Measurements from ENCODE around the gene STPG4.
"Not testable (repeated sequence)": the region's sequence is repeated elsewhere in the genome, so short reads cannot be mapped to it uniquely, and the experiment has no call there.

Gene STPG4

GRCh38 chr2:47169784-47170183 is 14.7 kb upstream of the STPG4 start:
- TF ChIP-seq, protein P1, sequence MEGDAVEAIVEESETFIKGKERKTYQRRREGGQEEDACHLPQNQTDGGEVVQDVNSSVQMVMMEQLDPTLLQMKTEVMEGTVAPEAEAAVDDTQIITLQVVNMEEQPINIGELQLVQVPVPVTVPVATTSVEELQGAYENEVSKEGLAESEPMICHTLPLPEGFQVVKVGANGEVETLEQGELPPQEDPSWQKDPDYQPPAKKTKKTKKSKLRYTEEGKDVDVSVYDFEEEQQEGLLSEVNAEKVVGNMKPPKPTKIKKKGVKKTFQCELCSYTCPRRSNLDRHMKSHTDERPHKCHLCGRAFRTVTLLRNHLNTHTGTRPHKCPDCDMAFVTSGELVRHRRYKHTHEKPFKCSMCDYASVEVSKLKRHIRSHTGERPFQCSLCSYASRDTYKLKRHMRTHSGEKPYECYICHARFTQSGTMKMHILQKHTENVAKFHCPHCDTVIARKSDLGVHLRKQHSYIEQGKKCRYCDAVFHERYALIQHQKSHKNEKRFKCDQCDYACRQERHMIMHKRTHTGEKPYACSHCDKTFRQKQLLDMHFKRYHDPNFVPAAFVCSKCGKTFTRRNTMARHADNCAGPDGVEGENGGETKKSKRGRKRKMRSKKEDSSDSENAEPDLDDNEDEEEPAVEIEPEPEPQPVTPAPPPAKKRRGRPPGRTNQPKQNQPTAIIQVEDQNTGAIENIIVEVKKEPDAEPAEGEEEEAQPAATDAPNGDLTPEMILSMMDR (IDR thresholded peaks at IDR 0.05; ENCODE audit: low read depth, low read length) = no peak
- Histone ChIP-seq H3K27me3 (no peaks in the 10 kb centered on the region), H3K9me3 (no peaks in the 10 kb centered on the region), H3K4me3 (ENCODE audit: low read depth, low read length) (no peak overlapping the region), H3K36me3 (peaks cover 77% of the 10 kb centered on the region), H3K4me1 (peaks cover 4% of the 10 kb centered on the region; the same call in 1 of the 2 replicates)
- DNase-seq = no peak

- peaks cover 77% of the 10 kb centered on the region for H3K36me3 ChIP-seq
- not testable (repeated sequence) for H3K9me3 ChIP-seq; H3K4me1 ChIP-seq; H3K4me3 ChIP-seq (ENCODE audit: low read depth, low read length); H3K27me3 ChIP-seq; DNase-seq
These were observed 13.8 kb upstream of the STPG4 start for GRCh38 chr2:47168895-47169294.

DNA sequence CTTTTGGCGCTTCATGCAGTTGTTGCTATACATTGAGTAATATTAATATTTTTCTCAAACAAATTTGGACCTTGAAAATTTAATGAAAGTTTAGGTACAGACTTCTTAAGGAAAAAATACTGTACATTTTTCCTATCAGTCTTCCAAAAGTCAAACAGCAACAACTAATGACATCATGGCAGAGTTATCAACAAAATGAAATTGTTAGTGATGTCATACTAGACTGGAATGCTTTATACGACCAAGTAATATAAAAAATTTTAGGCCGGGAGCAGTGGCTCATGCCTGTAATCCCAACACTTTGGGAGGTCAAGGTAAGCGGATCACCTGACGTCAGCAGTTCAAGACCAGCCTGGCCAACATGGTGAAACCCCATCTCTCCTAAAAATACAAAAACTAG is 12.0 kb upstream of the STPG4 start:
- Histone ChIP-seq H3K9me3 (no peaks in the 10 kb centered on the region), H3K4me3 (ENCODE audit: low read depth, low read length) (no peak overlapping the region), H3K27me3 (no peaks in the 10 kb centered on the region), H3K4me1 (peaks cover 4% of the 10 kb centered on the region; the same call in 1 of the 2 replicates), H3K36me3 (peaks cover 81% of the 10 kb centered on the region)
- TF ChIP-seq, protein P1 (IDR thresholded peaks at IDR 0.05; ENCODE audit: low read depth, low read length) = no peak
- DNase-seq = no peak

GRCh38 chr2:47165001-47165555 is 10.0 kb upstream of the STPG4 start:
- DNase-seq = no peak
- Histone ChIP-seq H3K4me3 (ENCODE audit: low read depth, low read length) (no peak overlapping the region), H3K36me3 (peaks cover 90% of the 10 kb centered on the region), H3K9me3 (no peaks in the 10 kb centered on the region), H3K27me3 (no peaks in the 10 kb centered on the region), H3K4me1 (peaks cover 4% of the 10 kb centered on the region; the same call in 1 of the 2 replicates)
- TF ChIP-seq, protein P1 (IDR thresholded peaks at IDR 0.05; ENCODE audit: low read depth, low read length) = no peak

DNA sequence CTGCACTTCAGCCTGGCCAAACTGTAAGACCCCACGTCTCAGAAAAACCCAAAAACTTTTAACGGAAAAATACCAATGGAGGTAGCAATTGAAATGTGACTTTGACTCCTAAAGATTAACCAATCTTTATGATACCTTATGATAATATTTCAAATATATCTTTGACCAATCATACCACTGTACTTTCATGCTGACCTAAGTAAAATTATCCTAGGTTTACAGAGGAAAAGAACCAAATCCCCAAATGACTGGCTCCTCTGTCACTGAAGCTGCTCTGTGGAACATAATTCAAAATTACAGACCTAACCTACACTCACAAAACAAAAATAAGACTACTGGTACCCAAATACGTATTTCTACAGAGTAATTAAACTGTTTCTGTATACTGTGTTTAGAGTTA is 7.7 kb upstream of the STPG4 start:
- H3K36me3 ChIP-seq = peaks cover 92% of the 10 kb centered on the region

DNA sequence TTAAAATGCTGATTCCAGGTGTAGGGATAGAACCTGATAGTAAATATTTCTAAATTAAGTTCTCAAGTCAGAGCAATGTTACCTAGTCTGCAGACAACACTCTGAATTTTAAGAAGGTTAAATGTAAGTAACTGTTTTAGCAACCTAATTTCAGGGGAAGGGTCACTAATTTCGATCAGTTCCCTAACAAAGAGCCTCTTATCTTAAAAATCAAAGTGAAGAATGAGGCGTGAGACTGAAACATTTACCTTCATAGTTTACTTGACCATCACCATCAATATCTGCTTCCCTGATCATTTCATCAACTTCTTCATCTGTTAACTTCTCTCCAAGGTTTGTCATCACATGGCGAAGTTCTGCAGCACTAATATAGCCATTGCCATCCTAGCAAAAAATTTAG is 6.4 kb upstream of the STPG4 start:
- Histone ChIP-seq H3K9me3 (no peaks in the 10 kb centered on the region), H3K4me1 (no peaks in the 10 kb centered on the region; the same call in 1 of the 2 replicates), H3K36me3 (peaks cover 86% of the 10 kb centered on the region), H3K4me3 (ENCODE audit: low read depth, low read length) (no peak overlapping the region), H3K27me3 (no peaks in the 10 kb centered on the region)
- DNase-seq = no peak
- TF ChIP-seq, protein P1 (IDR thresholded peaks at IDR 0.05; ENCODE audit: low read depth, low read length) = no peak

More for the DNA sequence above, 7.7 kb upstream of the STPG4 start:
- DNase-seq = no peak
- TF ChIP-seq, protein P1 (IDR thresholded peaks at IDR 0.05; ENCODE audit: low read depth, low read length) = no peak
- Histone ChIP-seq H3K4me1 (peaks cover 4% of the 10 kb centered on the region; the same call in 1 of the 2 replicates), H3K9me3 (no peaks in the 10 kb centered on the region), H3K4me3 (ENCODE audit: low read depth, low read length) (no peak overlapping the region), H3K27me3 (no peaks in the 10 kb centered on the region)

All from BE2C (cell line).